Stimulated activated CD8-positive, alpha-beta memory T cell treated with anti-CD3 and anti-CD28 coated beads, Interleukin-7, amount 100 ng/mL, for 1 hour (primary cell): ENCODE data around the gene ASB6.
"Not testable (repeated sequence)": the region's sequence is repeated elsewhere in the genome, so short reads cannot be mapped to it uniquely, and the experiment has no call there.

ENCODE experiments used
- DNase-seq, 2 donors: peaks; one replicate each; pipeline ENCODE4 v3.0.0-alpha.2; 2020; ENCODE audit warnings: low read depth in 2 of 2

Gene ASB6

GRCh38 chr9:129606161-129607026 lies 35.6 kb downstream of the ASB6 start:
- DNase-seq, result no peak

- DNase-seq, result no peak
Measured at GRCh38 chr9:129604766-129605163, 37.2 kb downstream of the ASB6 start.

DNA sequence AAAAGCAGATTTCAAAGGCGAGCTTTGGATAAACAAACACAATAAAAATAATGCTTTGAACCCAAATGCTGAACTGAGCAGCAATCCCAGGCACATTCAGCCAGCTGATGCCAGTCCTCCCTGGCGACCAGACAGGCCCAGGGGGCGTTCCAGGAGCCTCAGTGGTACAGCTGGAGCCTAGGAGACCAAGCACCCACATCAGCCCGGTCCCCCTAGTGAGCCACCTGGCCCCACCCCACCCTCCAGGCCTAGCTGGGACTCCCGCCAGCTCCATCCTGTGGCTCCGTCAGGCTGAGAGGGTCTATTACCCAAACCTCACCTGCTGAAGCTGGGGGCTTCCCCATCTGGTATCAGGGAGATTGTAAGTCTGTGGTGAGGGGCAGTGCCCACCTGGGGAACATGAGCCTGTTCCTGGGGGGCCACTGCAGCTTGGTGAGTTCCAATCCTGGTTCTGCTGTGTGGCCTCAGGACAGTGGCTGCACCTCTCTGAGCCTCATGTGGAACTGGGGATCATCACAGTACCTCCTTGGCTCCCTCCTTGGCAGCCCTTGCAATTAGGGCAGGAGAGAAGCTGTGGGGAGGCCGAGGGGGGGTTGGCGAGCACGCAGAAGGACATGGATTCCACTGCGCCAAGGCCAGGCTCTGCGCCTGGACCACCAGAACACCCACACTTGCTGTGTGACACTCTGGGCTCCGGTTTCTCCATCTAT lies 37.7 kb downstream of the ASB6 start:
- no peak for DNase-seq

DNA sequence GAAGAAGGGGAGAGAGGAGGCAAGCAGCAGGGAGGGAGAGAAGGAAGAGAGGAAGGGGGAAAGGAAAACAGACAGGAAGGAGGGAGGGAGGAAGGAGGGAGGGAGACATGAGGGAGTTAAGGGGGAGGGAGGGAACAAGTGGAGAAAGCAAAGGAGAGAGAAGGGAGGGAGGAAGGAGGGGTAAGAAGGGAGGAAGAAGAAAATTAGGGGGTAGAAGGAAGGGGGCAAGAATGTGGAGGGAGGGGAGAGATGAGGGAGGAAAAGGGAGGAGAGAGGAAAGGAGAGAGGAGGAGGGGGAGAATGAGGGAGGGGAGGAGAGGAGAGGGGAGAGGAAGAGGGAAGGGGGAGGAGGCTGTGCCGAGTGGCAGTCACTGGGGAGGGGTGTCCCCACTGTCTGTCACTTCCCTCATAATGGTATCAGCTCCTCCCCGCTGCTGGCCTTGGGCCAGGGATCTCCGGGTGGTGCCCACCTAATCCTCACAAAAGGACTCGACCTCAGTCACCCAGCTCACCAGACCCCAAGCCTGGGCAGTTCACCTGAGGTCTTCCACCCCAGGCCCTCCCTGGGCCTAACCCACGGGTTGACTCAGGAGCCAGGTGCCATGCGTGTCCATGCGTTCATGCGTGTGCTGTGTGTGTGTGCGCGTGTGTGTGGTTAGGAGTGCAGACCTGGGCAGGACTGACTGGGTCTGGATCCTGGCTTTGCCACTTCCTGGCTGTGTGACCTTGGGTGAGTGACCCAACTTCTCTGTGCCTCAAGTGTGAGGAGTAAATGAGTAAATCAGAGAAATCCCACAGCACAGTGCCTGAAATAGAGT lies 39.1 kb downstream of the ASB6 start:
- DNase-seq, result no peak

DNA sequence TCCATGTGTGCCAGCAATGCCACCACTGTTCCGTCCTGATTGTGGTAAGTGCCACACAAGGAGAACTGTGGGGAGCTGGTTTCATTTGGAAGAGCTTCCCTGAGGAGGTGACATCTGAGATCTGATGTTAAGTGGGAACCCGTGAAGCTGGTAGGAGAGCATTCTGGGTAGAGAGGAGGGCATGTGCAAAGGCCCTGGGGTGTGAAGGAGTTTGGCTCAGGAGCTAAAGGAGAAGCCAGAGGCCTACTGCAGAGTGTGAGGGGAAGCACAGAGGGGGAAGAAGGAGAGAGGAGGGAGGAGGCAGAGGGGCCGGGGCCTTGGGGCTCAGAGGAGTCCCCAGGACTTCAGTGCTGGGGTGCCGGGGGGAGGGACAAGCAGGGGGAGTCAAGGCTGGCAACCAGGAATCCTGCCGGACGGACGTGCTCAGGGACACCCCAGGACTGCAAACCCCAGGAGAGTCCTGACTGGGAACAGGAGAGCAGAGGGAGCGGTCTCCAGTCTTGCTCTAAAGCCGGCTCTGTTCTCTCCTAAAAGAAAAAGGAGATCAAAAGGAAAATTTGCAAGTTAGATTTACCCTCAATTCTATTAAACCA lies 40.8 kb downstream of the ASB6 start:
- no peak for DNase-seq

DNA sequence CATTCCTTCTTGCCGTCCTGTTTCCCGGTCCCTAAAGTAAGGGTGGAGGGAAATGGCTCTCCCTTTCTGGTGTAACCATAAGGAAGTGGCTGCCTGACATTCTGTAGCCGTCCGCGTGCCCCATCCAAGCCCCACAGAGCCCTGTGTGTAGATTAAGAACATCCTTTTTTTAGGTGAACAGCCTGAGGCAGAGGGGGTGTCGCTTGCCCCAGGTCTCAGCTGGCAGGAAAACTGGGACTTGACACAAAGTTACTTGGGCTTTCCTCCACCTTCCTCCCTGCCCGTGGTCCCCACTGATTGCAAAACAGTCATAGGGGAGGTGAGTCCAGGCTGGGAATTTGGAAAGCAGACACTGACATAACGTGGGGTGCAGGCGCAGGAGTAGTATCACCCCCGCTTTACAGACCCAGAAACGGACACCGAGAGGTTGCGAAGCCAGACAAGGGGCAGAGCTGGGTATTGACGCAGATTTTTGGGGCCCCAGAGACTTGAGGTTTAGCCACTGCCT lies 43.8 kb downstream of the ASB6 start:
- no peak for DNase-seq

- no peak for DNase-seq
Measured at GRCh38 chr9:129597355-129598088, 44.4 kb downstream of the ASB6 start.

DNA sequence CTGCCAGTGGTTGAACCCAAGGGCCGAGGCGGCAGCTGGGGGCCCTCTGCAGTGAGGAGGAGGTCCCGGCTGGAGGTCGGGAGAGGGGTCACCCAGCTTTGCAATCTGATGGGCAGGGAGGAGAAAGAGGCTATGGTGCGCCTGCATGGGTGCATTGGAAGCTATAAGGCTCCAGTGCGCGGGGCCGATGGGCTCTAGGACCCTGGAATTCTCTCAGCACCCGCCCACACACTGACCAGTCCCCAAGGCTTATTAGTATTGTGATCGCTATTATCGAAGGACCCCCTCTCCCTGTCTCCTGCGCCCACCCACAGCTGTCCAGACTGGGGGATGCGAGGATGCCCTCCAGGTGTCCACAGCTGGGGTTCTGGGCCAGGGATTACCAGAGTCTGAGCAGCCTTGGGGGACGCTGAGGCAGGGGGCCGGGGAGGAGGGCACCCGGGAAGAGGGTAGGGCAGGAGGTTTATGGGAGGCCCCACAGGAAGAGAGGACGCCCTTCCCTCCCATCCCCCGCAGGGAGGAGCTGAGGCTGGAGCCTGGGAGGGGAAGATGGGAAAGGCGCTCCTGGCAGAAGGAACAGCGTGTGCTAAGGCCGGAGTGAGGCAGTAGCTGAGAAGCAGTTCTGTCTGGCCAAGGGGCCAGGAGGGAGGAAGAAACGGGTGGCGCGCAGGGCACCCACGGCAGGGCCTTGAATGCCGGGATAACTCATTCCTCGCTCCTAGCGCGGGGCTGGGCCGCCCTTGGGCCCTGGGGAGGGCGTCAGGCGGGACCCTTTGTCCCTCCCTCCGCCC lies 45.2 kb downstream of the ASB6 start:
- DNase-seq, result no peak

DNA sequence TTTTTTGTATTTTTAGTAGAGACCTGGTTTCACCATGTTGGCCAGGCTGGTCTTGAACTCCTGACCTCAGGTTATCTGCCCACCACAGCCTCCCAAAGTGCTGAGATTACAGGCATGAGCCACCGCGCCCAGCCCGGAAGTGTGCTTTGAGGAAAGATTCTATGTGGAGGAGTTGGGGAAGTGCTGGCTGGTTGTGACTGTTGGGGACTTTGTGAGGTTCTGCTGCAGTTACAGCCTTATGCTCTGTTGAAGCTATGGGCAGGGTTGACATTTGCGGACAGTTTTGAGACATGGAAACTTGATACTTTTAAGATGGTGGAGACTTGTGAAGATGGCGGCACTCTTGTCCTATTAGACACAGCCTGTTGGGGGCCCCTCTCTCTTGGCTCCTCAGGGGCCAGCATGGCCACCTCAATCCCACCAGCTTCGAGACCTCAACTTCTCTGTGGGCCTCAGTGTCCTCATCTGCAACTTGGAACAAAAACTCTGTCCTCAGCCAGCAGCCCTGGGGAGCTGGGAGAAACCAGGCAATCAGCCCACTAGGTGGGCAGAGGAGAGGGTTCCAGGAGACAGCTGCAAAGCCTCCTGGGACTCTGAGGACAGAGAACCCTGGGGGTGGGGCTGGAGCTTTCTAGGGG lies 45.9 kb downstream of the ASB6 start:
- DNase-seq, result no peak

- no peak for DNase-seq
Measured at GRCh38 chr9:129595311-129595741, 46.6 kb downstream of the ASB6 start.

GRCh38 chr9:129594632-129595031 lies 47.3 kb downstream of the ASB6 start:
- no peak for DNase-seq

DNA sequence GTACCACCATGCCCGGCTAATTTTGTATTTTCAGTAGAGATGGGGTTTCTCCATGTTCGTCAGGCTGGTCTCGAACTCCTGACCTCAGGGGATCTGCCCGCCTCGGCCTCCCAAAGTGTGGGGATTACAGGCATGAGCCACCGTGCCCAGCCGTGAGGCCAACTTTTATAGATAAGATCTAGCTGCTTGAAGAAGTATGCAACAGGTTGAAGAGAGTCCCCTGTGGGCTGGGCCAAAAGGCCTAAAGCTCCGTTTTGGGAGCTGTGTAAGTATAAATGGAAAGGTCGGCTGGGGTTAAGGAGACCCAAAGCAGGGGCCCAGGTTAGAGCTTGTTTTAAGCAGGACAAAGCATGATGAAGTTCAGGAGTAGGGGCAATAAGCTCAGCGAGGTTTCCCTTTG lies 49.2 kb downstream of the ASB6 start:
- DNase-seq, result not testable (repeated sequence)

DNA sequence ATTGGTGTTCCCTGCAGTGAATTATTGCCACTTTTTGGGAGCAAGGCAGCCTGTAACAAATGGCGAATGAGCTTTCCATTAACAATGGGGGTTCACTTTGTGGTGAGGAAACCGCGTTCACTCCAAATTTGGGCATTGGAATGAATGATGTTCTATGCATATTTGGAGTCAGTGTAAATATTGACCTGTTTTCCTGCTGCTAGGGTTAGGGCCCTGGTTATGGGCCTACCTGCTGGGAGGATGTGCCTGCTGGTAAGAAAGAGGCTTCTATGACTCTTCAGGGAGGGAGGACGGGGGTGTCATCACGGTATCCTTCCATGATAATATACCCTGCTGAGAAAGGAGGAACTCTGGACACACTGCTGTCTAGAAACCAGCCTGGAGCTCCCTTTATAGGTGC lies 50.0 kb downstream of the ASB6 start:
- no peak for DNase-seq

DNA sequence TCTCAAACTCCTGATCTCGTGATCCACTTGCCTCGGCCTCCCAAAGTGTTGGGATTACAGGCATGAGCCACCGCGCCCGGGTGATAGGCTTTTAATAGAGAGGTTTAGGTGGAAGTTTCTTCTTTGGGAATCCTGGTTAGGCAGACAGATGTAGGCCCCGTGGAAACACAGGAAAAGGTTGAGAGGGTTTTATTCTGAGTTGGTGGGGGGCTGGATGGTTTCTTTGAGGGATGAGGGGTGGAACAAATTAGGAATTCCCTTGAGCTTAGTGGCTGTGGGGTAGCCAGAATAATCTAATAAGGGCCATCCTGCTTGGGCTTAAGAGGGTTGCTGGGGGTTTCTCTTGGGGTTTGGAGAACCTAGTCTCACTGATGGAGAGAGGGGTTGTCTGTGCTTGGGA lies 51.5 kb downstream of the ASB6 start:
- no peak for DNase-seq

DNA sequence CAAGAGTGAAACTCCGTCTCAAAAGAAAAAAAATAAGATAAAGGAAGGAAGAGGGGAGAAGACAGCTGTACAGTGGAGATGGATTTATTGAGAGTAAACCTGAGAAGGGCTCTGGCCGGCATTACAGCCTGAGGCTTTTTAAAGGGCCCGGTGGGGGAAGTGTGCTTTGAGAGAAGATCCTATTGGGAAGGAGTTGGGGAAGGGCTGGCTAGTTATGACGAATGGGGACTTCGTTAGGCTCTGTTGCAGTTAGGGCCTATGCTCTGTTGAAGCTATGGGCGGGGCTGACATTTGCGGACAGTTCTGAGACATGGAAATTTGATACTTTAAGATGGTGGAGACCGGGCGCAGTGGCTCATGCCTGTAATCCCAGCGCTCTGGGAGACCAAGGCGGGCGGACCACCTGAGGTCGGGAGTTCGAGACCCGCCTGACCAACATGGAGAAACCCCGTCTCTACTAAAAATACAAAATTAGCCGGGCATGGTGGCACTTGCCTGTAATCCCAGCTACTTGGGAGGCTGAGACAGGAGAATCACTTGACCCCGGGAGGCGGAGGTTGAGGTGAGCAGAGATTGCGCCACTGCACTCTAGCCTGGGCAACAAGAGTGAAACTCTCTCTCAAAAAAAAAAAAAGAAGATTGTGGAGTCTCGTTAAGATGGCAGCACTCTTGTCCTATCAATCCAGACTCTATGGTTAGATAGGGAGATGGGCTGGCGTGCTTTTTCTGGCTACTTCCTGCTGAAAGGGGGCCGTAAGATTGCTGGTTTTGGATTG lies 54.3 kb downstream of the ASB6 start:
- no peak for DNase-seq

- DNase-seq, result no peak
Measured at GRCh38 chr9:129586685-129587084, 55.3 kb downstream of the ASB6 start.

GRCh38 chr9:129586245-129586644 lies 55.7 kb downstream of the ASB6 start:
- DNase-seq, result no peak

DNA sequence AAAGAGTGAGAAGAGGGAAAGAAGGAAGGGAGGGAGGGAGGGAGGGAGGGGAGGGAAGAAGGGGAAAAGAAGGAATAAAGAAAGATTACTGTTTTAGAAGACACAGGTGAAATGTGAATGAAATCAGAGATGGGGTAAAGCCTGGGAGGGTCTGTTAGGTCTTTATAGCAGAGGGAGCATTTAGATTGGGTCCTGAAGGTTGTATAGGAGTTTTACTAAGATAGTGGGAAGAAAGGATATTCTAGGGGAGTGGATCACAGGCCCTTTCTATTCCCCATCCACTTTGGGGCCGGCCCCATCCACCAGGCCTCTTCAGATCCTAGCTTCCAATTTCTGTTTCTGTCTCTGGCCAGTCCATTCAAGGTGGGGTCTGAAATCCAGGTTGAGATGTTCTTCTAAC lies 56.6 kb downstream of the ASB6 start:
- no peak for DNase-seq
